Naive thymus-derived CD8-positive, alpha-beta T cell (primary cell): ENCODE measurements around the gene CTLA4. TPM values are rescaled to one million over a fixed set of nuclear protein-coding genes. Genes with fewer than 3 reads are reported as not detected.

ENCODE experiments used
- ATAC-seq, 2 donors: fragments of 150-1000 bp; cut with Tn5 transposase in 1 of 2; sonication (Bioruptor Pico), chemical (Tn5 transposase) in 1 of 2; 1 replicate in 1 of 2; 2 replicates in 1 of 2; pipeline ENCODE4 v1.10.0; 2021; ENCODE audit warnings: mild to moderate bottlenecking in 2 of 2, moderate library complexity in 2 of 2
- POLR2A ChIA-PET: fragments of 350-600 bp; sonication (Branson Sonifier 250); formaldehyde crosslinking; loops from one replicate; lab custom pipeline; 2021; ENCODE audit warnings: antibody characterized with exemption; lab: Charles Lee
- DNase-seq, 10 donors: peaks; one replicate each; pipeline versions ENCODE4 v3.0.0 to v3.0.0-alpha.2; 2020 to 2022
- H3K27ac Mint-ChIP-seq, 10 donors: one replicate each; pipeline ENCODE4 v1.8.0; 2020 to 2022; ENCODE audit warnings: mild to moderate bottlenecking in 10 of 10, mixed read lengths in 10 of 10, moderate library complexity in 4 of 10, inconsistent platforms in 1 of 10
- H3K27me3 Mint-ChIP-seq, 5 donors: one replicate each; pipeline ENCODE4 v1.8.0; 2021 to 2022; ENCODE audit warnings: mixed read lengths in 5 of 5
- H3K36me3 Mint-ChIP-seq, 3 donors: one replicate each; pipeline ENCODE4 v1.8.0; 2020 to 2022; ENCODE audit warnings: mixed read lengths in 3 of 3, mild to moderate bottlenecking in 2 of 3, inconsistent platforms in 1 of 3
- H3K4me1 Mint-ChIP-seq, 4 donors: one replicate each; pipeline ENCODE4 v1.8.0; 2021 to 2022; ENCODE audit warnings: mixed read lengths in 4 of 4
- H3K4me3 Mint-ChIP-seq, 10 donors: one replicate each; pipeline ENCODE4 v1.8.0; 2020 to 2022; ENCODE audit warnings: mild to moderate bottlenecking in 10 of 10, mixed read lengths in 10 of 10, moderate library complexity in 6 of 10, inconsistent platforms in 1 of 10
- H3K9me3 Mint-ChIP-seq, 9 donors: one replicate each; pipeline ENCODE4 v1.8.0; 2020 to 2022; ENCODE audit warnings: mixed read lengths in 9 of 9, mild to moderate bottlenecking in 3 of 9, inconsistent platforms in 1 of 9, moderate library complexity in 1 of 9
- polyA plus RNA-seq, 3 donors: library from polyadenylated mRNA; unstranded; fragments of 300-500 nt; fragmentation: Illumina TruSeq; gene quantifications; one replicate each; pipeline ENCODE4 v1.2.3, GENCODE V29; 2021
- total RNA-seq, 8 experiments: library from RNA in 2 of 8; stranded (reverse) in 2 of 8; gene quantifications; one replicate each; pipeline ENCODE4 v1.2.3 and lab custom pipeline; 2021 to 2026

CTLA4 gene
- total and polyA plus RNA-seq, 5 experiments from 2014 or later, result 1.5 to 2.9 (median 1.8) TPM

- no peak overlapping the region for H3K4me3 Mint-ChIP-seq
- POLR2A ChIA-PET, result interaction anchor here (0.7 to 1.3 kb wide), 3 partner anchors 13 to 31 kb away, joined by 3 to 4 read pairs (median 3); no protein-coding TSS in a partner anchor
- DNase-seq (no peak), ATAC-seq (no peak)
- peaks cover 0 to 2% (median 0%) of the 10 kb centered on the region in 5 donors for H3K27me3 Mint-ChIP-seq
- peaks cover 0 to 8% (median 4%) of the 10 kb centered on the region in 9 donors for H3K9me3 Mint-ChIP-seq
- H3K27ac Mint-ChIP-seq, result peak overlapping the region in 5 of 10 donors; percentile 11 to 48 (median 21)
- peaks cover 5 to 33% (median 18%) of the 10 kb centered on the region in 4 donors for H3K4me1 Mint-ChIP-seq
- peaks cover 0 to 2% (median 0%) of the 10 kb centered on the region in 3 donors for H3K36me3 Mint-ChIP-seq
Observed at GRCh38 chr2:203859030-203859789, 8.4 kb upstream of the CTLA4 start.

GRCh38 chr2:203861197-203861596 is 6.4 kb upstream of the CTLA4 start:
- ATAC-seq (peak in 1 of 2 donors; percentile 42), DNase-seq (no peak)
- Mint-ChIP-seq H3K27me3 (peaks cover 0 to 2% (median 0%) of the 10 kb centered on the region in 5 donors), H3K27ac (peak overlapping the region in 2 of 10 donors; percentile 1 to 47), H3K4me1 (peaks cover 11 to 37% (median 24%) of the 10 kb centered on the region in 4 donors), H3K9me3 (peaks cover 0 to 12% (median 4%) of the 10 kb centered on the region in 9 donors), H3K36me3 (peaks cover 0 to 2% (median 0%) of the 10 kb centered on the region in 3 donors), H3K4me3 (no peak overlapping the region)
- POLR2A ChIA-PET, result interaction anchor here (1.6 kb wide), 1 partner anchor 8 kb away, joined by 3 read pairs; no protein-coding TSS in a partner anchor

- Mint-ChIP-seq H3K36me3 (peaks cover 0 to 2% (median 0%) of the 10 kb centered on the region in 3 donors), H3K27me3 (peaks cover 0 to 2% (median 0%) of the 10 kb centered on the region in 5 donors), H3K27ac (peak overlapping the region in 1 of 10 donors; percentile 39), H3K4me3 (no peak overlapping the region), H3K4me1 (peaks cover 11 to 38% (median 27%) of the 10 kb centered on the region in 4 donors), H3K9me3 (peaks cover 0 to 12% (median 4%) of the 10 kb centered on the region in 9 donors)
- no peak for ATAC-seq
- no peak for DNase-seq
- POLR2A ChIA-PET, result interaction anchor here (1.6 kb wide), 1 partner anchor 8 kb away, joined by 3 read pairs; no protein-coding TSS in a partner anchor
Observed at GRCh38 chr2:203861607-203862006, 6.0 kb upstream of the CTLA4 start.

- POLR2A ChIA-PET, result interaction anchor here (0.5 to 2.7 kb wide), 5 partner anchors 8 to 190 kb away, joined by 3 to 12 read pairs (median 3); no protein-coding TSS in a partner anchor
- Mint-ChIP-seq H3K9me3 (peaks cover 0 to 2% (median under 1%) of the 10 kb centered on the region in 9 donors), H3K27ac (peak overlapping the region; percentile 79 to 97 (median 92)), H3K4me1 (peaks cover 40 to 77% (median 75%) of the 10 kb centered on the region in 4 donors), H3K36me3 (peaks cover 0 to 12% (median 4%) of the 10 kb centered on the region in 3 donors), H3K27me3 (no peaks in the 10 kb centered on the region), H3K4me3 (peak overlapping the region; percentile 60 to 93 (median 78))
- ATAC-seq (peak; percentile 87 to 88), DNase-seq (peak; percentile 18 to 78 (median 64))
Observed at GRCh38 chr2:203869223-203870042, 1.9 kb downstream of the CTLA4 start.

- Mint-ChIP-seq H3K4me3 (peak overlapping the region in 6 of 10 donors; percentile 70 to 93 (median 80)), H3K4me1 (peaks cover 45 to 87% (median 84%) of the 10 kb centered on the region in 4 donors), H3K27me3 (no peaks in the 10 kb centered on the region), H3K9me3 (peaks cover 0 to 2% (median 0%) of the 10 kb centered on the region in 9 donors), H3K27ac (peak overlapping the region in 8 of 10 donors; percentile 90 to 97 (median 93)), H3K36me3 (peaks cover 0 to 12% (median 4%) of the 10 kb centered on the region in 3 donors)
- DNase-seq, result no peak
- POLR2A ChIA-PET, result no interaction called here
- no peak for ATAC-seq
Observed at GRCh38 chr2:203870481-203870880, 2.9 kb downstream of the CTLA4 start.

GRCh38 chr2:203870941-203871340 is 3.4 kb downstream of the CTLA4 start:
- Mint-ChIP-seq H3K27ac (peak overlapping the region in 8 of 10 donors; percentile 18 to 97 (median 79)), H3K27me3 (no peaks in the 10 kb centered on the region), H3K9me3 (peaks cover 0 to 2% (median 0%) of the 10 kb centered on the region in 9 donors), H3K4me1 (peaks cover 44 to 84% (median 82%) of the 10 kb centered on the region in 4 donors), H3K36me3 (peaks cover 0 to 12% (median 4%) of the 10 kb centered on the region in 3 donors), H3K4me3 (peak overlapping the region in 6 of 10 donors; percentile 39 to 93 (median 48))
- DNase-seq (no peak), ATAC-seq (no peak)
- POLR2A ChIA-PET, result no interaction called here

- H3K27me3 Mint-ChIP-seq, result no peaks in the 10 kb centered on the region
- POLR2A ChIA-PET, result interaction anchor here (0.8 kb wide), 1 partner anchor 48 kb away, joined by 3 read pairs; no protein-coding TSS in a partner anchor
Observed at GRCh38 chr2:203871371-203871983, 3.9 kb downstream of the CTLA4 start.

GRCh38 chr2:203873461-203873860 is 5.9 kb downstream of the CTLA4 start:
- H3K27ac Mint-ChIP-seq, result peak overlapping the region in 1 of 10 donors; percentile 37
- POLR2A ChIA-PET, result interaction anchor here (1.5 kb wide), 1 partner anchor 58 kb away, joined by 4 read pairs; no protein-coding TSS in a partner anchor
- peaks cover 32 to 69% (median 67%) of the 10 kb centered on the region in 4 donors for H3K4me1 Mint-ChIP-seq

More at GRCh38 chr2:203871371-203871983, 3.9 kb downstream of the CTLA4 start:
- peaks cover 0 to 2% (median 0%) of the 10 kb centered on the region in 9 donors for H3K9me3 Mint-ChIP-seq
- H3K4me1 Mint-ChIP-seq, result peaks cover 41 to 82% (median 79%) of the 10 kb centered on the region in 4 donors
- peak overlapping the region in 6 of 10 donors; percentile 39 to 93 (median 52) for H3K4me3 Mint-ChIP-seq
- no peak for DNase-seq
- peaks cover 0 to 12% (median 4%) of the 10 kb centered on the region in 3 donors for H3K36me3 Mint-ChIP-seq
- peak overlapping the region in 9 of 10 donors; percentile 18 to 97 (median 76) for H3K27ac Mint-ChIP-seq
- no peak for ATAC-seq

GRCh38 chr2:203873921-203874631 is 6.5 kb downstream of the CTLA4 start:
- peaks cover 0 to 12% (median 4%) of the 10 kb centered on the region in 3 donors for H3K36me3 Mint-ChIP-seq
- ATAC-seq (peak; percentile 17 to 39), DNase-seq (peak in 6 of 10 donors; percentile 20 to 64 (median 41))
- H3K4me3 Mint-ChIP-seq, result peak overlapping the region in 8 of 10 donors; percentile 14 to 67 (median 45)
- peak overlapping the region in 9 of 10 donors; percentile 6 to 89 (median 70) for H3K27ac Mint-ChIP-seq
- peaks cover 0 to 2% (median 0%) of the 10 kb centered on the region in 9 donors for H3K9me3 Mint-ChIP-seq
- H3K27me3 Mint-ChIP-seq, result no peaks in the 10 kb centered on the region
- peaks cover 30 to 65% (median 62%) of the 10 kb centered on the region in 4 donors for H3K4me1 Mint-ChIP-seq
- POLR2A ChIA-PET, result no interaction called here

More at GRCh38 chr2:203873461-203873860, 5.9 kb downstream of the CTLA4 start:
- no peak for ATAC-seq
- Mint-ChIP-seq H3K27me3 (no peaks in the 10 kb centered on the region), H3K9me3 (peaks cover 0 to 2% (median 0%) of the 10 kb centered on the region in 9 donors), H3K4me3 (no peak overlapping the region), H3K36me3 (peaks cover 0 to 12% (median 4%) of the 10 kb centered on the region in 3 donors)
- no peak for DNase-seq

- Mint-ChIP-seq H3K4me3 (peak overlapping the region in 2 of 10 donors; percentile 3 to 14), H3K4me1 (peaks cover 22 to 51% (median 48%) of the 10 kb centered on the region in 4 donors), H3K36me3 (peaks cover 0 to 12% (median 4%) of the 10 kb centered on the region in 3 donors), H3K27ac (peak overlapping the region in 4 of 10 donors; percentile 5 to 78 (median 24)), H3K9me3 (peaks cover 0 to 2% (median 0%) of the 10 kb centered on the region in 9 donors), H3K27me3 (no peaks in the 10 kb centered on the region)
- DNase-seq (no peak), ATAC-seq (no peak)
- POLR2A ChIA-PET, result interaction anchor here (0.6 kb wide), 1 partner anchor 364 kb away, joined by 4 read pairs; no protein-coding TSS in a partner anchor
Observed at GRCh38 chr2:203875471-203875870, 7.9 kb downstream of the CTLA4 start.
